Gastrocnemius medialis (tissue), 4 donors: Measurements from ENCODE around the gene GPR78.

Experiments
- POLR2A ChIP-seq, 2 donors: fragments of 450-650 bp; IDR thresholded peaks; one replicate each; pipeline ENCODE4 v1.6.1; 2017; ENCODE audit warnings: antibody characterized with exemption in 2 of 2, mild to moderate bottlenecking in 2 of 2, moderate library complexity in 2 of 2
- TF ChIP-seq, protein P1 (sequence below), 5 experiments: fragments of 450-650 bp in 3 of 5; fragments of 200-600 bp in 2 of 5; sonication (generic) in 2 of 5; IDR thresholded peaks in 4 of 5; conservative IDR thresholded peaks in 1 of 5; 1 replicate in 4 of 5; 2 replicates in 1 of 5; pipeline ENCODE4 v1.5.1; 2016 to 2019; ENCODE audit warnings: antibody characterized with exemption in 5 of 5, mild to moderate bottlenecking in 3 of 5, moderate library complexity in 3 of 5

DNA sequence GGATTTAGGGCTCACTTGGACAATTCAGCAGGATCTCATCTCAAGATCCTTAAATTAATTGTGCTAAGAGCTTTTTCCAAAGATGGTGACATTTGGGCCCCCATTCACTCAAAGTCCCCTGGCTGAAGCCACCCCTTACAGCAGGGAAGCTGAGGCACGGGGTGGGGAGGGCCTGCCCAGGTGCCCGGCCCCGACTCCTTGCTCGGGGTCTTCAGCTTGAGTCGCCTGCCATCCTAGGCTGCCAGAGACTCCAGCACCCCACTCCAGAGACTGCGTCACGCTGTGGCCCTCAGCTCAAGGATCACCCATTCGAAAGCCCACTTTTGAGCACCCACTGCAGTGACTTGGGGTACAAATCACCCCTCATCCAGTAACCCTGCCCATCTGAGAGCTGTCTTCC, 39.2 kb upstream of the GPR78 start:
- TF ChIP-seq, protein P1, sequence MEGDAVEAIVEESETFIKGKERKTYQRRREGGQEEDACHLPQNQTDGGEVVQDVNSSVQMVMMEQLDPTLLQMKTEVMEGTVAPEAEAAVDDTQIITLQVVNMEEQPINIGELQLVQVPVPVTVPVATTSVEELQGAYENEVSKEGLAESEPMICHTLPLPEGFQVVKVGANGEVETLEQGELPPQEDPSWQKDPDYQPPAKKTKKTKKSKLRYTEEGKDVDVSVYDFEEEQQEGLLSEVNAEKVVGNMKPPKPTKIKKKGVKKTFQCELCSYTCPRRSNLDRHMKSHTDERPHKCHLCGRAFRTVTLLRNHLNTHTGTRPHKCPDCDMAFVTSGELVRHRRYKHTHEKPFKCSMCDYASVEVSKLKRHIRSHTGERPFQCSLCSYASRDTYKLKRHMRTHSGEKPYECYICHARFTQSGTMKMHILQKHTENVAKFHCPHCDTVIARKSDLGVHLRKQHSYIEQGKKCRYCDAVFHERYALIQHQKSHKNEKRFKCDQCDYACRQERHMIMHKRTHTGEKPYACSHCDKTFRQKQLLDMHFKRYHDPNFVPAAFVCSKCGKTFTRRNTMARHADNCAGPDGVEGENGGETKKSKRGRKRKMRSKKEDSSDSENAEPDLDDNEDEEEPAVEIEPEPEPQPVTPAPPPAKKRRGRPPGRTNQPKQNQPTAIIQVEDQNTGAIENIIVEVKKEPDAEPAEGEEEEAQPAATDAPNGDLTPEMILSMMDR (IDR thresholded peaks at IDR 0.05 in 4 of 5, conservative IDR thresholded peaks at IDR 0.05 in 1 of 5): no peak
- TF ChIP-seq POLR2A (IDR thresholded peaks at IDR 0.05): no peak
